IPS DF 19.7 (cell line): ENCODE data around the gene SCFD2.
"Not testable (repeated sequence)": the region's sequence is repeated elsewhere in the genome, so short reads cannot be mapped to it uniquely, and the experiment has no call there.

Experiments
- DNase-seq: peaks from one replicate; pipeline ENCODE4 v3.0.0-alpha.2; 2013; ENCODE audit warnings: low read depth, low spot score

Gene SCFD2

DNA sequence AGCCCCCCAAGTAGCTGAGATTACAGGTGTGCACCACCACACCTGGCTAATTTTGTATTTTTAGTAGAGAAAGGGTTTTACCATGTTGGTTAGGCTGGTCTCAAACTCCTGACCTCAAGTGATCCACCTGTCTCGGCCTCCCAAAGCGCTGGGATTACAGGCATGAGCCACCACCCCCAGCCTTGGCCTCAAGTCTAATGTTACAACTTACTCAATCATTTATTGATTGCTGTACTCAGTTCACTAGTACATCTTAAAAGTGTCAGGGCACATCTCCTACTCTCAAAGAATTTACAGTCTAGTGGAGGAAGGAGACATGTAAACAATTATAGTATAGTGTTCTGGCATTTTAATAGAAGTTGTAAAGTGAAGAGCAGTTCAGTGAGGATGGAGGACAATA is 19.5 kb downstream of the SCFD2 start:
- DNase-seq, result not testable (repeated sequence)

DNA sequence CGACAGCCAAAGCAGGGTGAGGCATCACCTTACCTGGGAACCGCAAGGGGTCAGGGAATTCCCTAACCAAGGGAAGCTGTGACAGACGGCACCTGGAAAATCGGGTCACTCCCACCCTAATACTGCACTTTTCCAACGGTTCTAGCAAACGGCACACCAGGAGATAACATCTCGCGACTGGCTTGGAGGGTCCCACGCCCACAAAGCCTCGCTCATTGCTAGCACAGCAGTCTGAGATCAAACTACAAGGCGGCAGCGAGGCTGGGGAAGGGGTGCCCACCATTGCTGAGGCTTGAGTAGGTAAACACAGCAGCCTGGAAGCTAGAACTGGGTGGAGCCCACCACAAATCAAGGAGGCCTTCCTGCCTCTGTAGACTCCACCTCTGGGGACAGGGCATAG is 25.7 kb downstream of the SCFD2 start:
- DNase-seq, result not testable (repeated sequence)

DNA sequence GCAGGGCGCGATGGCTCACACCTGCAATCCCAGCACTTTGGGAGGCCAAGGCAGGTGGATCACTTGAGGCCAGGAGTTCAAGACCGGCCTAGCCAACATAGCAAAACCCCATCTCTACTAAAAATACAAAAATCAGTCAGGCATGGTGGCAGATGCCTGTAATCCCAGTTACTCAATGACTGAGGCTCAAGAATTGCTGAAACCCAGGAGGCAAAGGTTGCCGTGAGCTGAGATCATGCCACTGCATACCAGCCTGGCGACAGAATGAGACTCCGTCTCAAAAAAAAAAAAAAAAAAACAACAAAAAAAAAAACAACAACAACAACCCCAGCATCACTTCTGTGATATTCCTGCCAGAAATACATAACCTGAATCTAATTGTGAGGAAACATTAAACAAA is 30.9 kb downstream of the SCFD2 start:
- not testable (repeated sequence) for DNase-seq

DNA sequence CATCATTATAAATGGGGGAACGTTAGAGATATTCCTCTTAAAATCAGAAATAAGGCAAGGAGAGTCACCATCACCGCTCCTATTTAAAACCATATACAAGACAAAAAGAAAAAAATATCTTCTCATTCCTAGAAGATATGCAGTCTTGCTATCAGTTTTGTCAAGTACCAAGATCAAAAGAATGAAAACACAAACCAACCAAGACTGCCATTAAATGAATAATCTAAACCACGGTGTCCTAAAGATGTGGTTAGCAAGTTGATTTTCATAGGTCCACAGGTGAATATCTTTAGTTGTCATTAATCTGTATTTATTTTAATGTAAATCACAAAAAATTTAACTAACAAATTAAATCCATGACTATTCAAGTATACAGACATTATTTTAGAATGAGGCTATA is 39.3 kb downstream of the SCFD2 start:
- DNase-seq, result no peak

DNA sequence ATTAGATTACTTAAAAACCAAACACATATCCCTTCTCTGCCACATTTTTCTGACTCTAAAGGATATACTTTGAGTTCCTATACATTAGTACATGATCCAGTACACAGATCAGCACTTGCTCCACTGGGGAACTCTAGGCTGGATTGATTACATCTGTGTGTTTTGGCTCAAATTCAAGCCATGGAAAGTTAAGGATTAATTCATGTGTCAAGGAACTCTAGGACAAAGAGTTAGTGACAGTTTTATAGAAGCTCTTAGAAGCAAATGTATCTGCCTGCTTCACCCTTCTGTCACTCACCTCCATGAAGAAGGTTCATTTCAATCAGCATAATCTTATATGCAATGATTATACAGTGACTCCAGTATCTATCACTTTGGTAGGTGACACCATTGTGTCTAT is 43.2 kb downstream of the SCFD2 start:
- DNase-seq, result no peak

DNA sequence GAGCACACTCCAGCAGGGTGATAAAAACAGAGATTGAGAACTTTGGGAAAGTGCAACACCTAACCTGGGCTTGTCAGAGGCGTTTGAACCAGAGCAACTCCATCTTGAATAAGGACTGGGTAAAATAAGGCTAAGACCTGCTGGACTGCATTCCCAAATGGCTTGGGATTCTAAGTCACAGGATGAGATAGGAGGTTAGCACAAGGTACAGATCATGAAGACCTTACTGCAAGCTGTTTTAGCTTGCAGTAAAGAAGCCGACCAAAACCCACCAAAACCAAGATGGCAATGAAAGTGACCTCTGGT is 43.9 kb downstream of the SCFD2 start:
- DNase-seq, result no peak

DNA sequence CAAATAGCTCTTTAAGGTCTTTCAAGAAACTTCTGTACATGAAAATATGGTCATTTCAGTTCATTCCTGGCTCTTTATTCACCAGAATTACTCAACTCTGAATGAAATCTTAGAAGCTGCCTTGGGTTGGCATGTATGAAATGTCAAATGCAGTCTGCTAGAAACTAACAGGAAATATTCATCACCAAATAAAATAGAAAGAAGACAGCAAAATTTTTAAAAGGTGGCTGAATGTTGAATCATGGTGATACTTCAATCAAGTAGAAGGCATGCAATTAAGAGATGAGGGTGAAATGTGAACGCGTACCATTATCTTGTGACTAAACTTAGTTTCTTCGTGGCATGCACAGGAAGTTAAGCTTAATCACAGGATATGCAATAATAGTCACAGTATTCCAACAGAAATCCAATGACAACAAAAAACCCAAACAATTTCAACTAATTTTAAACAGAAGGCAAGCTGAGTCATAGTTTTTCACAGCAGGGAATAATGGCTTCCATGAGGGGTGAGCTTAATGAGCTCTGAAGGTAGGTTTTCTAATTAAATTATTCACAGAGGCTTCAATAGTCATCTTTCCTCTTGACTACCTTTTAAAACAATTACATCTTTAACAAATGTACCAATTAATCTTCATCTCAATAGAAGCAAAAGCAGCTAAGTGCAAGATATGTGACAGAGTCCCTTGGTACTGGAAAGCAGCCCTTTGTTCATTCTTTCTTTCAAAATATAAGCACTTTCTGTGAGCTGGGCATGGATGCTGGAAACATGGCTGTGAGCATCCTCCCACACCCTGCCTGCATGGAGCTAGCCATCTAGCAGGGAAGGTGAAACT is 44.5 kb downstream of the SCFD2 start:
- DNase-seq, result no peak

DNA sequence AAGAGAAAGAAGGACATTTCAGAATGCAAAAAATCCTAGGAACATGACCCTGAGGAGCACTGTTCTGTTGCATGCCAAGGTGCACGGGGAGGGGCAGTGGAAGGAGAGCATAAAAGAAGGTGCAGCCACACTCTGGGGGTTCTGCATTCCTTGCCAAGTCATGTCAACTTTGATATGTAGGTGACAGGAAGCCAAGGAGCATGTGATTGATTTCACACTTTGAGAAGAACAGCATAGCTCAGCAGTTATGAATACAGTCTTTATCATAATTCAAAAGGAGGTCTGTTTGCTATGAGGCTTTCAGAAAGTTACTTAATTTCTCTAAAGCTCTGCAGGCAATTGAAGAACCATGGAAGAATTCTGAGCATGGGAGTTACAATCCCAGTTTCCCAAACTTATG is 50.6 kb downstream of the SCFD2 start:
- DNase-seq, result no peak

DNA sequence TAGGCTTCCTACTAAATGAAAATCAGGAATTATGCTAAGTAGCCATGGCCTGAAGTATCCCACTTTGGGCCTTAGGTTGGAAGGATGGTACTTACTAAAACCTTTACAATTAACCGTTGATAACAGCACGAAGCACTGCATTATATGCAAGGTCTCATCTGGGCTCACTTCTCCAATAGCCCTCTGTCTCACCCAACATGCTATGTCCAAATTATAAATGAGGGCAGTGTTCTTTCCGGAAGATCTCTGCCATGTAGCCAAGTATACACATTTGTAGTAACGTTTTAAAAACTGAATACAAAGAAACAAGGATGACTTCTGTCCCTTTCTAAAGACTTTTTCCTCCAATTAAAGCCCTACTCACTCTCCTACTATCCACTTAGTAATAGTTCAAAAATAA is 51.6 kb downstream of the SCFD2 start:
- DNase-seq, result no peak

DNA sequence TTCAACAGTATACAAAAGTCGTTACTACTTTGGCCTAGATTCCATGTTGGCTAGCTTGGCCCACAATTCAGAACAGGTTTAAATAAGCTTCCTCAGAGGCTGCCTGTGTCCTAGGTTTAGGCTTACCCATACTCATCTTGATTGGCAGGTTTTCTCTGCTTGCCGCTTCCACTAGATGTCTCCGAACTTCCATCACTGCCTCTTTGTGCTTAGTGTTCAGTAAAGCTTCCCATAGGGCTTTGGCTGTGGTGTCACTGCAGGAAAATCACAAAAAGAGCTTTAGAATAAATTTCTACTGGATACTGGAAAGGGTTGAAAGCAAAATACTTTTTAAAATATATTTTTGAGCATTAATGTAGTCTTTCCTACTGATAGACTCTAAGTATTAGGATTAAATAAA is 52.4 kb downstream of the SCFD2 start:
- peak; percentile 38 for DNase-seq

DNA sequence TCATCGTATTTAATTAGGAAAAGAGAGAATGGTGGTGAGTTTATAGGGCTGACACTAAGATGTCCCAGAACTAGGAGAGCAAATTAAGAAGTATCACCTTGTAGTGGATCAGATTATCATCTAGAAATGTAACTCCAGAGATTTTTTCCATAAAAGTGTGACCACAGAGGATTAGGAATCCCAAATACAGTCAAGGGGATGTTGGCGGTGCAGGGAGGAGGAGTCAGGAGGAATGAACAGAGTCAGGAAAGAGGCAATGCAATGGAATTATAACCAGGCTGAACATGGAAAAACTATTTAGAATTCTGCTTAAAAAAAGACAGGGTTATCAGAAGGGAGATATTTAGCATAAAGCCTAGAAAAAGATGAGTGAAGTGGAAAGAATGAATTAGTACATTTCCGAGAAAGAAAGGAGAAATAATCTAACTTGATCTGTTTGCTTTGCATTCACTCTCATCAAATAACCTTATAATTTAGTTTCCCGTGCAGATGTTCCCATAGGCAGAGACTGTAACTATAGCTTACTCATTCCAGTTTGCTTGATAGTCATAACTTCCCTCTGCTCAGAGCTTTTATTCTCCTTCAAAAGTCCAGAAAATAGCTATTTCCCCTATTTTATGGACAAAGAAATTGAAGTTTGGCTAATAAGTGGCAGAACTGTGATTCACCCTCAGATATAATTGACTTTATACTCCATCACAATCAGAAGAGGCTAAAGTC is 56.4 kb downstream of the SCFD2 start:
- no peak for DNase-seq

DNA sequence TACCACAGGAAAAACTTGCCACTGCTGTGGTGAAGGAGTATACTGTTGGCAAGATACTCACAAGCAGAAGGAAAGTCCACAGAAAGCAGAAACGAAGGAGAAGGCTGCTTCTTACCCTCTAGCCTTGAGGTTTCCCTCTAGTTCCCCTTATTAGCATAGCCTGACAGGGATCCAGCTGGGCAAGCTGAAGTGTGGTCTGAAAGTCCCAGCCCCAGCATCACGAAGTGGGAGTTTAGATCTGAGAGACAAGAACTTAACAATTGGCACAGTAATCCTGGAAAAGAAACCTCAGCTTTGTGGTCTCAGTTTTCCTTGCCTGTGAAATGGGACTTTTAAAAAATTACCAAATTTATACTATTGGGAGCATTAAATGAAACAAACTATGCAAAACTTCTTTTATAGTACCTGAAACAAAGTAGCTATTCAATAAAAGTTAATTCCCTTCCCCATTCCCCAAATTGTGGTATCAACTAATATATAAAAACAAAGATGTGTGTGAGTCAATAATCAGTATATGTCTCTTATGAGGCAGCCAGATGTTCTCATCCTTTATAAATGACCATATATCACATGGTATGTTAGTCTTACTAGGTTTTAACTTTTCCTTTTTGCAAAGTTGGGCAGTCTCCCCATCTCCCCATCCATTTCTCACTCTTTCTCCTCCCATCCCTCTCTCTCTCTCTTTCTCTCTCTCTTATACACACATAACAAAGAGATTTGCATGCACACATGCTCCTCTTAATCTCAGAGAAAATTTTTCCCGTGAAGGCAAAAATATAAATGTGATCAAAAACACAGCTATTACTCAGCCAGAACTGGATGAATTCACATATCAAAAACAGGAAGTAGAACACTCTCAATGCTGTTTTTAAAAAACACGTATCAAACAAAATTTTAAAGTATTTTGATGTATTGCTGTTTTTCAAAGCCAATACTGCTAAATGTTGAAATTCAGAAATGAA is 57.8 kb downstream of the SCFD2 start:
- no peak for DNase-seq

DNA sequence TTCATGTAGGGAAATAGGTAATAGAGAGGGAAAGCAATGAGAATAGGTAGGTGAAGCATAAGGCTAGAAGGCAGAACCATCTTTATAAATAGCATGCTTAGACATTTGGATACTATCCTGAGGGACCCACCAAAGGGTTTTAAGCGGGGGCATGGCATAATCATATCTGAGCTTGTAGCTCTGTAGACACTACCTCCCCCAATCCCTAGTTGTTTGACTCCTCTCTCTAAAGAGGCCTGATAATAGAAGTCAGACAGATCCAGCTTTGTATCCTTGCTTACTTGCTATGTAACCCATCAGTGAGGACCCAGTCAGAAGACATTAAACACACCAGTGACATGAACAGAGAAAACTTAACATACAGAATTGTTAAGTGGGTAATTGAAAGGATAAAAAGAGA is 58.7 kb downstream of the SCFD2 start:
- DNase-seq, result no peak

DNA sequence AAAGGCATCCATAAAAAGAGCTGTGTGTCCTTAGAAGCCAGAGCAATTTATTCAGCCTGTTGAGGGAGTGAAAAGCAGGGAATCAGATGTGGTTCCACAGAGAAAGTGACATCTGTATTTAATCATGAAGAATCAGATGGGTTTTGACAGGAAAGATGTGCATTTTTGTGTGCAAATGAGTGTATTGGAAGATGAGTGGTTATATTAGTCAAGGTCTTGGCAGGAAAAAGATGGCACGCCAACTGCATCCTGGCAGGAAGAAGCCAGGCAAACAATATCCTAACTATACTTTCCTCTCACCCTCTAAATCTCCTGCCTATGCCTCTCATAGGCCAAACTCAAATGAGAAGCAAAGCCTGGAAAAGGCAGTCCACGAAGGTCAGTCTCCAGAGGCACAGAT is 59.1 kb downstream of the SCFD2 start:
- no peak for DNase-seq

DNA sequence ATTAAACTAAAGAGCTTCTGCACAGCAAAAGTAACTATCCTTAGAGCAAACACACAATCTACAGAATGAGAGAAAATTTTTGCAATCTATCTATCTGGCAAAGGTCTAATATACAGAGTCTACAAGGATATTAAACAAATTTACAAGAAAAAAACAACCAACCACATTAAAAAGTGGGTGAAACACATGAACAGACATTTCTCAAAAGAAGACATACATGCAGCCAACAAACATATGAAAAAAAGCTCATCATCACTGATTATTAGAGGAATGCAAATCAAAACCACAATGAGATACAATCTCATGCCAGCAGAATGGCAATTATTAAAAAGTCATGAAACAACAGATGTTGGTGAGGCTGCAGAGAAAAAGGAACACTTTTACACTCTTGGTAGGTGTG is 73.7 kb downstream of the SCFD2 start:
- DNase-seq, result not testable (repeated sequence)

DNA sequence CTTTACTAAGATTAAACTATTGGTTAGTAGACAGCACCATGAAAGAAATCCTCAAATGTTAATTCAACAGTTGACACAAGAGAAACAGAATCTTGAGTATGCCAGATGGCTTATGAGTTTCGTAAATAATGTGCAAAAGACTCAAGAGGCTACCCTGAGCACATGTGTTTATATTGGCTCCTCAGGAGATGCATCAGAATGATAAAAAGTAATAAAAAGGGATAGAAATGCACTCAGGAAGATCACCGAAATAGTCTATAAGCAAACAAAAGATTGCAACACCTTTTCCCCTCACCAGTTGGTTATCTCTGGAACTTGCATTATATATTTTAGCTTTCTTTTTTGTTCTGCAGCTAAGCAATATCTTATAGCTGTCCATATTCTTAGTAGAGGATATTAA is 84.4 kb downstream of the SCFD2 start:
- no peak for DNase-seq

DNA sequence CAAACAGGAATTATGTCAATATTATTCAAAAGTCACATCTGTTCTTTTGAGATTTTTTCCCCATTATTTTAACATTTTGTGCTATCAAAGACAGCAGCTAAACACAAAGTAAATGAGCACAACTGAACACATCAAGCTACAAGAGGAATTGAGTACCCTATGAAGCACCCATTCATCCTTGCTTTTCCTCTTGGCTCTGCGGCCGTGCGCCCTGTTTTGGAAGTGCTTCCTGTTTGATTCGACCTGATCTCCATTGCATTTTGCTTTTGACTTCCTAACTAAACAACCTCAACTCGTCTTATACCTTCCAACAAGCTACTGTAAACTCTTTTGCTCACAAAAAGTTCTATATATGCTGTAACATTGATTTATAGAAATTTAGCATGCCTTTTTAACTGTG is 85.0 kb downstream of the SCFD2 start:
- DNase-seq, result no peak

DNA sequence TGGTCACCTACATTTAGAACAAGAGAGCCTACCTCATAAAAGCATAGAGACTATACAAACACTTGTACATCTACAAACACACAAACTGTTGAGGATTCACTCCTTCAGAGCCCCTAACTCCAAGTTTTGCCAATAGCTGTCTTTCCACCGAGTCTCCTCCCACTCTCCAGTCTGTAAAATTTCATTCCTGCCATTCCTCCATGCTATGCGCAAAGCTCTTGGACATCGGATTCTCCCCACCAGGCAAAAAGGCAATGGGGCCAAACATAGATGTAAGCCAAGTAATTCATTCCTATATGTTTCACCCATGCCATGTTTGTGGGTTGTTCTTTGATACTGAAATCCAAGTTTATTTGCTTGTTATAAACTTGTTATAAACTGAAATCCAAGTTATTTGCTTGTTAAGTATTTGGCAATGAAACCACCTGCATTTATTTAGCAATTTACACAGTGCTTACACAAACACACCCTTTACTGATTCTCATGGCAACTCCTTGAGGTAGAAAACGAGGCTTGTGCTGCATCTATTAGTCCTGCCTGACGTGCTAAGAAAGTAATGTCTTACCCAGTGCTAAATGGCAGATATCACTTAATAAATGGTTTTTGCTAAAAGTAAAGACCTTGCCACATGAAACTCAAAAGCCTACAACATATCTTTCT is 91.1 kb downstream of the SCFD2 start:
- DNase-seq, result no peak

DNA sequence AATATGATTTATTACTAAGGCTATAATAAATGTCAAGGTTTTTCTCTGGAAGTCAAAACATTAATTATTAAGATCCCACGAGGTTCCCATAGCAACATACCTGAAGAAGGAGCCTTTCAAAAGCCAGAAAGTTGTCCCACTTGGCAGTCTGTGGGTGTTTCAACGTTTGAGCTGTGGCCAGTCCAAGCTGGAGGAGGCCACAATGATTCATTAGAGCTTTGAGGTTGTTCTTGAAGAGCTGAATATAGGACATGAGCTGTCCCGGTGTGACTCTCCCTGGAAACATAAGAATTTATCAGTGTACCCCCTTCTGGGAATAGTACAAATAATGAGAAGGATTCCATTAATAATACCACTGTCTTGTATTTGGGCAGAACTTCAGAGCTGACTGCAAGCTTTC is 92.1 kb downstream of the SCFD2 start:
- no peak for DNase-seq

DNA sequence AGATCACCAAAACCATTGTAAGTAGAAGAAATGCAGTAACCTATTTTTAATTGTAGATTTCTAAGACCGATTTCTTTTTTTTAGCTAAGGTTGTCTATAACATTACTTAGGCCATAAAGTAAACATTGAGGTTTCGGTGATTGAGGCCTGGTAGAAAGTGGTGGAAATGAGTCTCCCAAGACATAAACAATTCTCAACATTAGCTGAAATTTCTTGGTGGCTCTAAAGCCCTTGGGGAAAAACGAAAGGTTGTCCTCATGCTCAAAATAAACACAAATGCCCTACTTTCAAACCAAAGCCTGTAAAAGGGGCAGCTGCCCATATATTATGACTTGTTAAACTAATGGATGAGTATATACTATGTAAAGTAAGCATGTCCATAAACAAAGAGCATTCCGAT is 98.8 kb downstream of the SCFD2 start:
- no peak for DNase-seq

DNA sequence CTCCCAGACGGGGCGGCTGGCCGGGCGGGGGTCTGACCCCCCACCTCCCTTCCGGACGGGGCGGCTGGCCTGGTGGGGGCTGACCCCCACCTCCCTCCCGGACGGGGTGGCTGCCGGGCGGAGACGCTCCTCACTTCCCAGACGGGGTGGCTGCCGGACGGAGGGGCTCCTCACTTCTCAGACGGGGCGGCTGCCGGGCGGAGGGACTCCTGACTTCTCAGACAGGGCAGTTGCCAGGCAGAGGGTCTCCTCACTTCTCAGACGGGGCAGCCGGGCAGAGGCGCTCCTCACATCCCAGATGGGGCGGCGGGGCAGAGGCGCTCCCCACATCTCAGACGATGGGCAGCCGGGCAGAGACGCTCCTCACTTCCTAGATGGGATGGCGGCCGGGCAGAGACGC is 109.9 kb downstream of the SCFD2 start:
- not testable (repeated sequence) for DNase-seq

DNA sequence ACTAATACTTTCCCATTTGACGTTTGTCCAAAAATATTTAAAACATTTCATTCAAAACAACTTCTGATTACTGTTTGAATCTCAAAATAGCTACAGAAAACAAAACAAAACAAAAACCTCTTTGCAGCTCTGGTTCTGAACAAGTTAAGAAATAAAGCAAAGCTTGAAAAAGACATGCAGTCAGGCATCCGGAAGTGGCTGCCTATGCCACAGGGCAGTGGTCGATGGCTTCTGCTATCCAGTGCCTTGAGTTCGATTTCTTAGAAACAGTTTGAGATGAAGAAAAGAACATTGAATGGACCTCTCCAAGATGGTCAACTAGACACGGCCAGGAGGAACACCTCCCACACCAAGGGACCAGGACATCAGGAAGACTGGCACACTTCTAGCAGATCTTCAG is 125.3 kb downstream of the SCFD2 start:
- DNase-seq, result no peak
